SK-N-SH (cell line): ENCODE results near the gene SNRNP70. TPM values are rescaled to one million over a fixed set of nuclear protein-coding genes. Genes with fewer than 3 reads are reported as not detected.

Source experiments
- CTCF ChIA-PET: fragments of 300-600, 350-600 bp; formaldehyde crosslinking; extraction: SDS; loops from one replicate; lab custom pipeline; 2021; lab: Yijun Ruan, JAX
- POLR2A ChIA-PET: fragments of 350-600 bp; sonication (Branson Sonifier 250); formaldehyde crosslinking; extraction: SDS; loops from one replicate; lab custom pipeline; 2020; ENCODE audit warnings: antibody characterized with exemption, inconsistent platforms; lab: Yijun Ruan, JAX
- DNase-seq: peaks from one replicate; pipeline ENCODE4 v3.0.0; 2012
- H2AFZ ChIP-seq: fragments of 200-600 bp; sonication (generic); 2 replicates; pipeline ENCODE4 v1.8.1; 2016; ENCODE audit warnings: antibody characterized with exemption, mild to moderate bottlenecking, low read depth
- H3F3A ChIP-seq: fragments of 200-600 bp; sonication (generic); replicated peaks from 2 replicates; pipeline ENCODE3; 2016; ENCODE audit warnings: antibody characterized with exemption, mild to moderate bottlenecking; ENCODE audit not compliant: insufficient read depth
- H3K27ac ChIP-seq, 2 experiments: fragments of 200-500 bp in 1 of 2; fragments of 200-600 bp in 1 of 2; sonication (Bioruptor generic) in 1 of 2; sonication (generic), shearing (Covaris generic) in 1 of 2; 2 replicates each; pipeline versions ENCODE4 v1.5.1 to v1.6.1; 2014 to 2016; ENCODE audit warnings: low read depth in 2 of 2, inconsistent platforms in 1 of 2, low read length in 1 of 2, mild to moderate bottlenecking in 1 of 2, mixed read lengths in 1 of 2
- H3K27me3 ChIP-seq: fragments of 200-600 bp; sonication (generic), shearing (Covaris generic); 2 replicates; pipeline ENCODE4 v1.6.1; 2016; ENCODE audit warnings: mixed run types; ENCODE audit not compliant: insufficient read depth
- H3K36me3 ChIP-seq, 2 experiments: fragments of 200-500 bp in 1 of 2; fragments of 200-600 bp in 1 of 2; sonication (Bioruptor generic) in 1 of 2; sonication (generic) in 1 of 2; replicated peaks in 1 of 2; 2 replicates each; pipeline versions ENCODE3 to v1.5.1; 2014 to 2016; ENCODE audit warnings: low read length in 1 of 2, mild to moderate bottlenecking in 1 of 2; ENCODE audit not compliant: insufficient read depth in 2 of 2, control insufficient read depth in 1 of 2
- H3K4me1 ChIP-seq, 2 experiments: fragments of 200-500 bp in 1 of 2; fragments of 200-600 bp in 1 of 2; sonication (Bioruptor generic) in 1 of 2; sonication (generic), shearing (Covaris generic) in 1 of 2; 2 replicates each; pipeline versions ENCODE4 v1.5.1 to v1.6.1; 2014 to 2016; ENCODE audit warnings: low read depth in 1 of 2, low read length in 1 of 2, mixed run types in 1 of 2; ENCODE audit not compliant: insufficient read depth in 2 of 2, control insufficient read depth in 1 of 2
- H3K4me2 ChIP-seq: fragments of 200-600 bp; sonication (generic), shearing (Covaris generic); 2 replicates; pipeline ENCODE4 v1.6.1; 2017; ENCODE audit warnings: mixed run types
- H3K4me3 ChIP-seq, 2 experiments: fragments of 200-500 bp in 1 of 2; fragments of 200-600 bp in 1 of 2; sonication (Bioruptor generic) in 1 of 2; sonication (generic), shearing (Covaris generic) in 1 of 2; 2 replicates each; pipeline versions ENCODE4 v1.5.1 to v1.8.1; 2014 to 2016; ENCODE audit warnings: low read depth in 2 of 2, inconsistent platforms in 1 of 2, low read length in 1 of 2, mild to moderate bottlenecking in 1 of 2, mixed read lengths in 1 of 2, moderate library complexity in 1 of 2
- H3K79me2 ChIP-seq: fragments of 200-600 bp; sonication (generic); 2 replicates; pipeline ENCODE4 v1.8.1; 2017; ENCODE audit warnings: mild to moderate bottlenecking; ENCODE audit not compliant: insufficient read depth
- H3K9ac ChIP-seq: fragments of 200-600 bp; sonication (generic); 2 replicates; pipeline ENCODE4 v1.6.1; 2017; ENCODE audit warnings: mixed run types
- H3K9me2 ChIP-seq: fragments of 200-600 bp; sonication (generic); 2 replicates; pipeline ENCODE4 v1.6.1; 2017; ENCODE audit warnings: mixed run types
- H3K9me3 ChIP-seq: fragments of 200-600 bp; sonication (generic); 2 replicates; pipeline ENCODE4 v1.6.1; 2017; ENCODE audit warnings: mixed run types, mild to moderate bottlenecking, moderate library complexity
- H4K20me1 ChIP-seq: fragments of 200-600 bp; sonication (generic); 2 replicates; pipeline ENCODE4 v1.6.1; 2017; ENCODE audit warnings: mild to moderate bottlenecking, mixed run types; ENCODE audit not compliant: insufficient read depth
- CHD2 ChIP-seq: fragments of 150-350 bp; IDR thresholded peaks from 2 replicates; pipeline ENCODE4 v1.6.1; 2018; ENCODE audit warnings: low read length; ENCODE audit not compliant: partially characterized antibody
- CTCF ChIP-seq: fragments of 200-600 bp; sonication (generic); IDR thresholded peaks from 2 replicates; pipeline ENCODE4 v1.6.1; 2017; ENCODE audit warnings: antibody characterized with exemption, mild to moderate bottlenecking, moderate library complexity
- ELF1 ChIP-seq: IDR thresholded peaks from 2 replicates; pipeline ENCODE4 v1.4.0; 2012
- EZH2phosphoT487 ChIP-seq: fragments of 200-600 bp; sonication (generic); IDR thresholded peaks from 2 replicates; pipeline ENCODE4 v1.6.1; 2017; ENCODE audit warnings: low read depth, mixed run types, mild to moderate bottlenecking, antibody characterized with exemption, moderate library complexity, borderline replicate concordance
- FOSL2 ChIP-seq: IDR thresholded peaks from 2 replicates; pipeline ENCODE4 v1.4.0; 2012; ENCODE audit warnings: low read depth, mild to moderate bottlenecking, moderate library complexity, borderline replicate concordance
- FOXJ3 ChIP-seq: sonication (generic); formaldehyde crosslinking; IDR thresholded peaks from 2 replicates; pipeline ENCODE4 v1.5.1; 2020; ENCODE audit warnings: mild to moderate bottlenecking, missing genetic modification reagents
- FOXM1 ChIP-seq: IDR thresholded peaks from 2 replicates; pipeline ENCODE4 v1.4.0; 2012; ENCODE audit warnings: low read depth, mild to moderate bottlenecking
- GABPA ChIP-seq: IDR thresholded peaks from 2 replicates; pipeline ENCODE4 v1.4.0; 2012; ENCODE audit warnings: low read depth, mild to moderate bottlenecking
- GATA2 ChIP-seq: sonication (generic); formaldehyde crosslinking; IDR thresholded peaks from 2 replicates; pipeline ENCODE4 v1.5.0; 2020; ENCODE audit warnings: mild to moderate bottlenecking, missing genetic modification reagents
- MEF2A ChIP-seq: IDR thresholded peaks from 2 replicates; pipeline ENCODE4 v1.4.0; 2012; ENCODE audit warnings: low read depth, borderline replicate concordance
- MXI1 ChIP-seq: IDR thresholded peaks from 2 replicates; pipeline ENCODE4 v1.6.1; 2012; ENCODE audit warnings: mild to moderate bottlenecking, low read depth, low read length, improper control_type of control experiment
- NRF1 ChIP-seq: IDR thresholded peaks from 2 replicates; pipeline ENCODE4 v1.6.1; 2012; ENCODE audit warnings: low read depth, mild to moderate bottlenecking, low read length
- POLR2AphosphoS5 ChIP-seq: IDR thresholded peaks from 2 replicates; pipeline ENCODE4 v1.6.1; 2012; ENCODE audit warnings: low read depth, low read length
- RAD21 ChIP-seq: IDR thresholded peaks from 2 replicates; pipeline ENCODE4 v1.6.1; 2012; ENCODE audit warnings: mild to moderate bottlenecking, low read length
- RCOR1 ChIP-seq: fragments of 150-350 bp; IDR thresholded peaks from 2 replicates; pipeline ENCODE4 v1.6.1; 2017; ENCODE audit warnings: antibody characterized with exemption, low read length
- SIN3A ChIP-seq: IDR thresholded peaks from 2 replicates; pipeline ENCODE4 v1.6.1; 2012; ENCODE audit warnings: low read depth, mild to moderate bottlenecking, low read length, moderate library complexity, borderline replicate concordance
- SMC3 ChIP-seq: IDR thresholded peaks from 2 replicates; pipeline ENCODE4 v1.6.1; 2012; ENCODE audit warnings: low read depth, low read length, improper control_type of control experiment
- YY1 ChIP-seq: IDR thresholded peaks from 2 replicates; pipeline ENCODE4 v1.4.0; 2012; ENCODE audit warnings: low read depth, mild to moderate bottlenecking
- WGBS: methylation state at CpG from one replicate; pipeline ENCODE4 v1.1.6; 2017; ENCODE audit warnings: low lambda C conversion rate; 5-methylcytosine and 5-hydroxymethylcytosine counted together
- polyA plus RNA-seq, 3 experiments: library from polyadenylated mRNA; depleted of rRNA; stranded (reverse); fragments of >200 nt; gene quantifications; 2 replicates each; pipeline ENCODE4 v1.2.3, GENCODE V29; 2012
- TF ChIP-seq, protein P1 (sequence below): IDR thresholded peaks from 2 replicates; pipeline ENCODE4 v1.4.0; 2012; ENCODE audit warnings: low read depth, borderline replicate concordance
- TF ChIP-seq, protein P2 (sequence below): IDR thresholded peaks from 2 replicates; pipeline ENCODE4 v1.4.0; 2012; ENCODE audit warnings: low read depth
- TF ChIP-seq, protein P3 (sequence below): fragments of 150-350 bp; IDR thresholded peaks from 2 replicates; pipeline ENCODE4 v1.6.1; 2016; ENCODE audit warnings: mild to moderate bottlenecking, low read depth, low read length

The SNRNP70 gene
- polyA plus RNA-seq, 1 of the 3 experiments (the other 2 are of a cell fraction), result 359 TPM

DNA sequence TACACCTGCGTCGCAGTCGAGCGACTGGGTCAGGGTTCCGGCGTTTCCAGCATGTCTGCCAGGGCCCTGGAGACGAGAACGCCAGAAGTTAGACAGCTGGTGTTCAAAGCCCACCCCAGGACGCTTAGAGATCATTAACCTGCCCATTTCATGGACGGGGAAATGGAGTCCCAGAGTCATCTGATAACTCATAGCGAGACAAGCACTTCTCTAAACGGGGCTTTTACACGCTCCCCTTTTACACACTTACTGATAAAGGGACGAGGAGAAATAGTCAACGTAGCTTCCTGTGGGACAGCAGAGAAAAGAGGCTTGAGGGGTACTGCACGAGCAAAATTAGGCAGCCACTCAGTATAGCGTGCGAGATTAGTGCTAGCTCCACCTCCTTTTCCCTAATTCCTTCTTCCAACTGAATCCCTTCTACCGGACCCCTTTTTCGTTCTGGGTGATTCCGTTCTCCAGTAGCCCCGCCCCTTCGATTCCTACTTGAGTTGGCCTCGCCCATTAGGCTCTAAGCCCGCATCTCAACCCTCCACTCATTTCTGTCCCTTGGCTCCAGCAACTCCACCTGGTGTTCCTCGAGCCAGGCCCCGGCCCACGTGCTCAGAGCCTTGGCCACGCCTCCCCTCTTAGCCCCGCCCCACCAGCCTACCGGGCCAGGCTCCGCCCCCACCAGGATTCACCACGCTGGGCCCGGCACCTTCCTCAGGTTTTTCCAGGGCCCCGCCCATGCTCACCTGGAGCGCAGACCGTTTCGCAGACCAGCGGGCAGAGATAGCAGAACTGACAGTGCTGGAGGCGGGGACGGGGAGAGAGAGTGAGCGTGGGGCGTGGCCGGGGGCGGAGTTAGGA, 66.2 kb downstream of the SNRNP70 start:
- H4K20me1 ChIP-seq, result no peaks in the 10 kb centered on the region
- ChIA-PET CTCF (interaction anchor here (0.9 to 11.1 kb wide), 6 partner anchors 16 to 181 kb away, joined by 3 to 87 read pairs (median 4); partner anchors contain the start of gene LIN7B), POLR2A (interaction anchor here (1.0 to 1.3 kb wide), 3 partner anchors 23 to 57 kb away, joined by 3 read pairs; partner anchors contain the start of gene LIN7B)
- H3K4me2 ChIP-seq, result peak overlapping the region; percentile 100
- 22% methylated on average over 41 of the region's 45 CpGs for WGBS
- peak overlapping the region; percentile 29; the same call in 1 of the 2 replicates for H2AFZ ChIP-seq
- H3K9me3 ChIP-seq, result no peaks in the 10 kb centered on the region
- no peaks in the 10 kb centered on the region for H3K36me3 ChIP-seq
- peaks cover 0 to 15% of the 10 kb centered on the region in 2 experiments; a peak in 1 of 4 replicates for H3K4me1 ChIP-seq
- no peaks in the 10 kb centered on the region for H3K27me3 ChIP-seq
- DNase-seq, result peak; percentile 79
- H3K9ac ChIP-seq, result no peak overlapping the region; the same call in 1 of the 2 replicates
- H3K79me2 ChIP-seq, result no peaks in the 10 kb centered on the region
- H3K9me2 ChIP-seq, result no peaks in the 10 kb centered on the region
- H3F3A ChIP-seq, result peaks cover 18% of the 10 kb centered on the region
- no peak overlapping the region; a peak in 1 of 4 replicates for H3K27ac ChIP-seq
- TF ChIP-seq, protein P1, sequence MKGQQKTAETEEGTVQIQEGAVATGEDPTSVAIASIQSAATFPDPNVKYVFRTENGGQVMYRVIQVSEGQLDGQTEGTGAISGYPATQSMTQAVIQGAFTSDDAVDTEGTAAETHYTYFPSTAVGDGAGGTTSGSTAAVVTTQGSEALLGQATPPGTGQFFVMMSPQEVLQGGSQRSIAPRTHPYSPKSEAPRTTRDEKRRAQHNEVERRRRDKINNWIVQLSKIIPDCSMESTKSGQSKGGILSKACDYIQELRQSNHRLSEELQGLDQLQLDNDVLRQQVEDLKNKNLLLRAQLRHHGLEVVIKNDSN, result peak; percentile 53; the same call in 1 of the 2 replicates
- TF ChIP-seq, protein P2, sequence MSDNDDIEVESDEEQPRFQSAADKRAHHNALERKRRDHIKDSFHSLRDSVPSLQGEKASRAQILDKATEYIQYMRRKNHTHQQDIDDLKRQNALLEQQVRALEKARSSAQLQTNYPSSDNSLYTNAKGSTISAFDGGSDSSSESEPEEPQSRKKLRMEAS, result peak; percentile 87
- no peak for TF ChIP-seq MXI1
- TF ChIP-seq RCOR1, result 0 out of 2 replicates have a peak, but pooled peaks have one; percentile 27
- peak overlapping the region in 1 of 2 experiments; percentile 91; a peak in 2 of 4 replicates for H3K4me3 ChIP-seq

DNA sequence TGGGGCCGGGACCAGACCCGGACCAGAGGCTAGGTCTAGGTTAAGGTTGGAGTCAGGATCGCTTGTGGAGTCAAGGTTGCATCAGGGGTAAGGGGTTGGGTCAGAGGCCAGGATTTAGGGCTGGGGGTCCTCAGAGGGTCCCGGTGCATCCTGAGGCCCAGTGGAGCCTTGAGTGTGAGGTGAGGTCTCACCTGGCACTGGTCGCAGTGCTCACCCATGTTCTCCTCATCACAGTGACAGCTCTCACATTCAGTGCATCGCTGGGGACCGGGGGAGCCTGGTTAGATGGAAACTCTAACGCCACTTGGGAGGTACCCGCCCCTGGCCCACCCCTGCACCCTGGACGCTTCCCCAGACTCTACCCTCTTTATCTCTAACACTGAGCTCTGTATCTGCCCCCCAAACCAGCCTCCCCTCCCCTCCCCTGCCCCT, 66.9 kb downstream of the SNRNP70 start:
- 42% methylated on average over 5 of the region's 10 CpGs for WGBS

More for the DNA sequence above, 66.9 kb downstream of the SNRNP70 start:
- Histone ChIP-seq H4K20me1 (no peaks in the 10 kb centered on the region), H3K27ac (no peak overlapping the region), H3K9me3 (no peaks in the 10 kb centered on the region), H3K79me2 (no peaks in the 10 kb centered on the region), H3K4me2 (no peak overlapping the region), H3K4me1 (peaks cover 0 to 17% of the 10 kb centered on the region in 2 experiments; a peak in 1 of 4 replicates), H3K9ac (no peak overlapping the region), H3K36me3 (no peaks in the 10 kb centered on the region), H3K4me3 (no peak overlapping the region), H3K9me2 (no peaks in the 10 kb centered on the region), H3K27me3 (no peaks in the 10 kb centered on the region), H3F3A (peaks cover 12% of the 10 kb centered on the region), H2AFZ (no peak overlapping the region)
- TF ChIP-seq SIN3A (no peak), CHD2 (no peak), GATA2 (CRISPR knock-in tag) (no peak), FOSL2 (no peak), CTCF (no peak), FOXJ3 (no peak), SMC3 (no peak), RAD21 (no peak), ELF1 (no peak), MEF2A (no peak), EZH2phosphoT487 (no peak), RCOR1 (no peak), POLR2AphosphoS5 (no peak), NRF1 (no peak), FOXM1 (no peak), GABPA (no peak), YY1 (no peak)
- TF ChIP-seq, protein P1, result no peak
- TF ChIP-seq, protein P2, result no peak
- TF ChIP-seq, protein P3, sequence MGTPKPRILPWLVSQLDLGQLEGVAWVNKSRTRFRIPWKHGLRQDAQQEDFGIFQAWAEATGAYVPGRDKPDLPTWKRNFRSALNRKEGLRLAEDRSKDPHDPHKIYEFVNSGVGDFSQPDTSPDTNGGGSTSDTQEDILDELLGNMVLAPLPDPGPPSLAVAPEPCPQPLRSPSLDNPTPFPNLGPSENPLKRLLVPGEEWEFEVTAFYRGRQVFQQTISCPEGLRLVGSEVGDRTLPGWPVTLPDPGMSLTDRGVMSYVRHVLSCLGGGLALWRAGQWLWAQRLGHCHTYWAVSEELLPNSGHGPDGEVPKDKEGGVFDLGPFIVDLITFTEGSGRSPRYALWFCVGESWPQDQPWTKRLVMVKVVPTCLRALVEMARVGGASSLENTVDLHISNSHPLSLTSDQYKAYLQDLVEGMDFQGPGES, result no peak
- DNase-seq, result no peak
- CTCF ChIA-PET, result interaction anchor here (0.8 to 11.1 kb wide), 3 partner anchors 45 to 54 kb away, joined by 3 to 87 read pairs (median 6); no protein-coding TSS in a partner anchor
- POLR2A ChIA-PET, result no interaction called here
